ENCODE measurements around the gene GRK4.

GRCh38 chr4:3082925-3083515, 119.6 kb downstream of the GRK4 start:
- TF ChIP-seq CTCF (IDR thresholded peaks at IDR 0.05) (no peak), EP300 (IDR thresholded peaks at IDR 0.05) (no peak), POLR2A (IDR thresholded peaks at IDR 0.05) (no peak)
